ENCODE measurements around the gene CCP110. TPM values are rescaled to one million over a fixed set of nuclear protein-coding genes. Genes with fewer than 3 reads are reported as not detected.

The CCP110 gene
- total RNA-seq, 1 experiment from 2014 or later: 21.6 TPM

GRCh38 chr16:19502395-19503131 lies 21.2 kb upstream of the CCP110 start:
- Histone ChIP-seq H3K23ac (ENCODE audit: insufficient read length, low read depth, low read length) (no peak overlapping the region), H3K56ac (ENCODE audit: insufficient read length, low read depth, low read length) (no peak overlapping the region), H3K23me2 (ENCODE audit: insufficient read length, low read depth, low read length, poor library complexity, severe bottlenecking) (no peaks in the 10 kb centered on the region), H3K14ac (ENCODE audit: insufficient read depth, low read length) (no peak overlapping the region), H4K20me1 (ENCODE audit: control insufficient read depth, insufficient read depth, insufficient read length) (no peaks in the 10 kb centered on the region), H3K18ac (ENCODE audit: insufficient read length, low read depth, low read length) (no peak overlapping the region), H3T11ph (ENCODE audit: low read length) (no peak overlapping the region), H2AK5ac (ENCODE audit: insufficient read length, low read length) (no peak overlapping the region), H4K91ac (ENCODE audit: insufficient read length, low read depth, low read length) (no peak overlapping the region), H3K4me1 (ENCODE audit: insufficient read depth, low read length) (no peaks in the 10 kb centered on the region), H2BK120ac (ENCODE audit: low read depth, low read length, poor library complexity, severe bottlenecking) (no peak overlapping the region), H3K4ac (ENCODE audit: low read depth, low read length) (no peak overlapping the region), H2BK12ac (ENCODE audit: insufficient read length, low read depth, low read length) (no peak overlapping the region), H2AFZ (ENCODE audit: low read length) (no peak overlapping the region), H3K27ac (ENCODE audit: insufficient read length, low read depth, low read length) (no peak overlapping the region), H3K27me3 (ENCODE audit: insufficient read depth, low read length) (no peaks in the 10 kb centered on the region), H3K9ac (ENCODE audit: extremely low read depth, insufficient read length, low read length) (no peak overlapping the region), H4K5ac (ENCODE audit: insufficient read length, low read depth, low read length) (no peak overlapping the region), H3K79me2 (ENCODE audit: insufficient read depth, low read length) (no peaks in the 10 kb centered on the region), H4K8ac (replicated peaks; ENCODE audit: insufficient read length, low read depth, low read length) (no peak overlapping the region), H3K9me3 (ENCODE audit: control insufficient read depth, low read depth, low read length) (no peaks in the 10 kb centered on the region), H2BK15ac (ENCODE audit: low read depth, low read length) (no peak overlapping the region), H3K4me2 (ENCODE audit: insufficient read depth, insufficient read length, low read length) (no peak overlapping the region), H2BK5ac (ENCODE audit: insufficient read length, low read length) (no peak overlapping the region), H3K79me1 (ENCODE audit: insufficient read depth, low read depth, low read length, poor library complexity, severe bottlenecking) (no peaks in the 10 kb centered on the region), H2BK20ac (ENCODE audit: low read depth, low read length, poor library complexity, severe bottlenecking) (no peak overlapping the region)
- H3K27ac Mint-ChIP-seq: no peak overlapping the region
- H3K4me1 Mint-ChIP-seq: no peaks in the 10 kb centered on the region
- peak; percentile 85 for TF ChIP-seq CTCF (conservative IDR thresholded peaks at IDR 0.05)
- DNase-seq: peak; percentile 75
- WGBS (ENCODE audit: extremely low coverage, insufficient read length, low lambda C conversion rate): no CpG with 5 or more reads among the region's 3 CpGs
- no peaks in the 10 kb centered on the region for H3K9me3 Mint-ChIP-seq
- H3K27me3 Mint-ChIP-seq (ENCODE audit: low read depth): no peaks in the 10 kb centered on the region
- H3K36me3 Mint-ChIP-seq (ENCODE audit: insufficient read depth in 1 of 3, low read depth in 3 of 3): peaks cover 30 to 75% (median 72%) of the 10 kb centered on the region in 3 experiments
- no peak overlapping the region for H3K4me3 Mint-ChIP-seq

Data from H9 (cell line).